ENCODE measurements around the gene LIN7C.

DNA sequence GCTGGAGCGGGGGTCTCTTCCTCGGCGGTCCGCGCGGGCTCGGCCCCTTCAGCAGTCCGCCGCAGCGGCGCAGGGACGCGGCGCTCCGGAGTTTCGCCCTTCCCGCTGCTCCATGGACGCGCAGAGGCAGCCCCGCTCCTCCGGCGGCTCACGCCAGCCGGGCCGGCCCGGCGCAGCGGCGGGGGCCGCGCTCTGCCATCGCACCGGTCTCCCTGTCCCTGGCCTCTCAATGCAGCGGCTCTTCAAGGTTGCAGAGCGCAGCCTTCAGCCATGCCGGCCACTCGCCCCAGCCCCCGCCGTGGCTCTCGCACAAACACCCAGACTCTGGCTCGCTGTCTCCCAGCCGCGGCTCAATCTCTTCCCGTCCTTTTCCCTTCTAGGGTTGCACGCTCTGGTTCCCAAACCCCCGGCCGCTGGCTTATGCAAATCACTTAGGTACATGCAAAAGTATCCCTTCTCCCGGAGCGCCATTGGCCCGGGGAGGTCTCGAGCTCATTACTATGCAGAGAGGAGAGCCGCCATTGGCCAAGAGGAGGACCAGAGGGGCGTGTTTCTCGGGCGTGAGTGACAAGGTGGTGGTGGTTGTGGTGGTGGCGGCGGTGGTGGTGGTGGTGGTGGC lies 34.1 kb downstream of the LIN7C start, which contains the start of gene LGR4:
- TF ChIP-seq EZH2 (IDR thresholded peaks at IDR 0.05) (no peak), POLR2AphosphoS5 (IDR thresholded peaks at IDR 0.05; ENCODE audit: borderline replicate concordance, low read depth, low read length) (peak; percentile 85)

Data from SK-N-MC (cell line).